ENCODE measurements around the gene PLEKHD1.
"Not testable (repeated sequence)": the region's sequence is repeated elsewhere in the genome, so short reads cannot be mapped to it uniquely, and the experiment has no call there.

Gene PLEKHD1

GRCh38 chr14:69483765-69484443 is 624 bp upstream of the PLEKHD1 start:
- DNase-seq, result peak; percentile 42

GRCh38 chr14:69485315-69485660 is 760 bp downstream of the PLEKHD1 start:
- no peak for DNase-seq

GRCh38 chr14:69485701-69486100 is 1.2 kb downstream of the PLEKHD1 start:
- DNase-seq, result no peak

- no peak for DNase-seq
Measured at GRCh38 chr14:69487226-69487625, 2.7 kb downstream of the PLEKHD1 start.

- DNase-seq, result no peak
Measured at GRCh38 chr14:69487771-69488170, 3.2 kb downstream of the PLEKHD1 start.

- no peak for DNase-seq
Measured at GRCh38 chr14:69489495-69489894, 5.0 kb downstream of the PLEKHD1 start.

GRCh38 chr14:69490219-69490918 is 5.8 kb downstream of the PLEKHD1 start:
- DNase-seq, result no peak

- no peak for DNase-seq
Measured at GRCh38 chr14:69491193-69491592, 6.7 kb downstream of the PLEKHD1 start.

- no peak for DNase-seq
Measured at GRCh38 chr14:69493038-69493437, 8.5 kb downstream of the PLEKHD1 start.

GRCh38 chr14:69493791-69494190 is 9.3 kb downstream of the PLEKHD1 start:
- DNase-seq, result no peak

GRCh38 chr14:69495341-69495921 is 10.9 kb downstream of the PLEKHD1 start:
- no peak for DNase-seq

GRCh38 chr14:69497866-69498265 is 13.3 kb downstream of the PLEKHD1 start:
- DNase-seq, result not testable (repeated sequence)

GRCh38 chr14:69498286-69498685 is 13.8 kb downstream of the PLEKHD1 start:
- not testable (repeated sequence) for DNase-seq

GRCh38 chr14:69499436-69499835 is 14.9 kb downstream of the PLEKHD1 start:
- DNase-seq, result no peak

GRCh38 chr14:69500096-69500495 is 15.6 kb downstream of the PLEKHD1 start:
- DNase-seq, result no peak

GRCh38 chr14:69500736-69501135 is 16.2 kb downstream of the PLEKHD1 start:
- DNase-seq, result no peak

- DNase-seq, result no peak
Measured at GRCh38 chr14:69501423-69501838, 16.9 kb downstream of the PLEKHD1 start.

GRCh38 chr14:69504775-69505174 is 20.2 kb downstream of the PLEKHD1 start:
- DNase-seq, result no peak

- peak; percentile 12 for DNase-seq
Measured at GRCh38 chr14:69505338-69506240, 21.1 kb downstream of the PLEKHD1 start.

GRCh38 chr14:69506241-69506595 is 21.7 kb downstream of the PLEKHD1 start:
- no peak for DNase-seq

- DNase-seq, result no peak
Measured at GRCh38 chr14:69518289-69519101, 34.0 kb downstream of the PLEKHD1 start.

Data from NCI-H146 (cell line).